K562 (cell line): ENCODE measurements around the gene CNBD2. TPM values are rescaled to one million over a fixed set of nuclear protein-coding genes. Genes with fewer than 3 reads are reported as not detected.

Experiments used
- ARNT ChIP-seq, 2 experiments: fragments of 450-650 bp; IDR thresholded peaks; 2 replicates each; pipeline ENCODE4 v1.6.1; 2016; ENCODE audit warnings: mild to moderate bottlenecking in 1 of 2
- ATF4 ChIP-seq: fragments of 450-650 bp; formaldehyde crosslinking; IDR thresholded peaks from 2 replicates; pipeline ENCODE4 v1.4.0; 2022; ENCODE audit warnings: mild to moderate bottlenecking, moderate library complexity
- CBX1 ChIP-seq: sonication (generic); IDR thresholded peaks from 2 replicates; pipeline ENCODE4 v1.6.1; 2016; ENCODE audit warnings: antibody characterized with exemption, low read depth, mild to moderate bottlenecking
- CBX5 ChIP-seq: IDR thresholded peaks from 2 replicates; pipeline ENCODE4 v1.6.1; 2014; ENCODE audit warnings: low read depth, borderline replicate concordance
- CREB3 ChIP-seq: fragments of 450-650 bp; conservative IDR thresholded peaks from 2 replicates; pipeline ENCODE4 v1.6.1; 2016; ENCODE audit warnings: missing genetic modification characterization, low read depth, mild to moderate bottlenecking, missing compliant biosample characterization, moderate library complexity
- FOXP4 ChIP-seq: sonication (generic); formaldehyde crosslinking; IDR thresholded peaks from 2 replicates; pipeline ENCODE4 v1.8.0; 2022; ENCODE audit warnings: mild to moderate bottlenecking, missing genetic modification reagents, borderline replicate concordance
- HDAC3 ChIP-seq: fragments of 450-650 bp; IDR thresholded peaks from 2 replicates; pipeline ENCODE4 v1.6.1; 2018; ENCODE audit warnings: borderline replicate concordance, mild to moderate bottlenecking, moderate library complexity; ENCODE audit not compliant: partially characterized antibody
- KAT2B ChIP-seq: IDR thresholded peaks from one replicate; pipeline ENCODE4 v1.6.1; 2012; ENCODE audit warnings: low read depth, mild to moderate bottlenecking, control low read depth, inconsistent platforms, low read length, moderate library complexity
- MEIS2 ChIP-seq: fragments of 450-650 bp; IDR thresholded peaks from 2 replicates; pipeline ENCODE4 v1.6.1; 2014; ENCODE audit warnings: mild to moderate bottlenecking; ENCODE audit not compliant: partially characterized antibody
- MLX ChIP-seq, 2 experiments: fragments of 450-650 bp in 1 of 2; sonication (generic) in 1 of 2; formaldehyde crosslinking; conservative IDR thresholded peaks; 2 replicates each; pipeline versions ENCODE4 v1.4.0 to v1.8.1; 2020 to 2022; ENCODE audit warnings: mild to moderate bottlenecking in 1 of 2, missing genetic modification reagents in 1 of 2
- NCOA6 ChIP-seq: fragments of 450-650 bp; IDR thresholded peaks from 2 replicates; pipeline ENCODE4 v1.6.1; 2017; ENCODE audit warnings: mild to moderate bottlenecking
- NR2F6 ChIP-seq: fragments of 450-650 bp; formaldehyde crosslinking; IDR thresholded peaks from 2 replicates; pipeline ENCODE4 v1.4.0; 2020; ENCODE audit warnings: mild to moderate bottlenecking
- PKNOX1 ChIP-seq: fragments of 450-650 bp; IDR thresholded peaks from 2 replicates; pipeline ENCODE4 v1.6.1; 2016
- PML ChIP-seq: IDR thresholded peaks from 2 replicates; pipeline ENCODE4 v1.6.1; 2012; ENCODE audit warnings: low read length, inconsistent platforms
- PURB ChIP-seq: sonication (generic); formaldehyde crosslinking; IDR thresholded peaks from 2 replicates; pipeline ENCODE4 v1.9.0; 2021; ENCODE audit warnings: low read depth, mild to moderate bottlenecking, missing genetic modification reagents
- SP2 ChIP-seq: IDR thresholded peaks from 2 replicates; pipeline ENCODE4 v1.6.1; 2011; ENCODE audit warnings: mild to moderate bottlenecking, low read depth, low read length, moderate library complexity; ENCODE audit not compliant: poor library complexity, severe bottlenecking; ENCODE audit errors: extremely low read depth
- U2AF1 ChIP-seq: fragments of 200-400 bp; formaldehyde crosslinking; optimal IDR thresholded peaks from 2 replicates; pipeline ENCODE3; 2017; ENCODE audit warnings: mild to moderate bottlenecking, low read depth, low read length, moderate library complexity
- XRCC5 ChIP-seq: fragments of 200-400 bp; formaldehyde crosslinking; IDR thresholded peaks from 2 replicates; pipeline ENCODE4 v1.6.1; 2017; ENCODE audit warnings: low read depth, mild to moderate bottlenecking, low read length
- ZFX ChIP-seq: sonication (generic); formaldehyde crosslinking; IDR thresholded peaks from 2 replicates; pipeline ENCODE4 v1.8.0; 2022; ENCODE audit warnings: mild to moderate bottlenecking, missing genetic modification reagents, moderate library complexity
- ZNF146 ChIP-seq: IDR thresholded peaks from one replicate; pipeline ENCODE4 v1.6.1; 2018; ENCODE audit warnings: missing compliant biosample characterization; ENCODE audit not compliant: unreplicated experiment
- ZNF586 ChIP-seq: fragments of 450-650 bp; formaldehyde crosslinking; conservative IDR thresholded peaks from 2 replicates; pipeline ENCODE4 v1.4.0; 2020; ENCODE audit warnings: mild to moderate bottlenecking, moderate library complexity
- ZNF76 ChIP-seq: fragments of 250-450 bp; sonication (Bioruptor Pico); IDR thresholded peaks from 2 replicates; pipeline ENCODE4 v1.4.0; 2020; ENCODE audit warnings: mild to moderate bottlenecking, moderate library complexity, borderline replicate concordance
- ZNF79 ChIP-seq: fragments of 250-450 bp; sonication (Bioruptor Pico); IDR thresholded peaks from 2 replicates; pipeline ENCODE4 v1.4.0; 2020; ENCODE audit warnings: low read depth, mild to moderate bottlenecking, moderate library complexity
- polyA plus RNA-seq, 8 experiments: library from polyadenylated mRNA; depleted of rRNA in 4 of 8; stranded (reverse) in 5 of 8; unstranded in 3 of 8; fragments of >200 nt; fragmentation: Nextera tagmentation in 2 of 8; fragmentation: Illumina TruSeq in 1 of 8; extraction: Ambion mirVana in 2 of 8; extraction: Trizol in 1 of 8; gene quantifications; 2 replicates each; pipeline versions ENCODE4 v1.2.1 to v1.2.3, GENCODE V29; 2011 to 2014; ENCODE audit warnings: inconsistent platforms in 1 of 8, missing spikeins in 1 of 8
- total RNA-seq, 7 experiments: library from RNA; depleted of rRNA in 6 of 7; stranded (reverse); fragments of >200 nt in 6 of 7; fragmentation: Illumina TruSeq in 2 of 7; extraction: Trizol in 2 of 7; gene quantifications; 2 replicates each; pipeline versions ENCODE4 v1.2.1 to v1.2.3, GENCODE V29; 2011 to 2021; ENCODE audit warnings: low replicate concordance in 1 of 7

Gene CNBD2
- total and polyA plus RNA-seq, 9 of the 15 experiments (the other 6 are each of a cell fraction or from before 2014, with no cell fraction given) = 3.2 to 17.5 (median 5.3) TPM

- TF ChIP-seq CREB3 (tag) (no peak), NCOA6 (no peak), PURB (CRISPR knock-in tag) (no peak), ATF4 (no peak), NR2F6 (CRISPR knock-in tag) (no peak), HDAC3 (peak; percentile 58), KAT2B (peak; percentile 98), ZNF79 (CRISPR knock-in tag) (no peak), ARNT (IDR thresholded peaks at IDR 0.05) (no peak; a peak in 1 of 4 replicates), MLX (CRISPR knock-in tag; conservative IDR thresholded peaks at IDR 0.05) (0 out of 4 replicates have a peak, but pooled peaks of 1 of the 2 experiments have one; percentile 35), CBX5 (peak; percentile 85; the same call in 1 of the 2 replicates), CBX1 (peak; percentile 94), SP2 (peak; percentile 19), PKNOX1 (peak; percentile 74), PML (peak; percentile 85), U2AF1 (peak; percentile 52), ZNF76 (CRISPR knock-in tag) (no peak), XRCC5 (peak; percentile 99), MEIS2 (peak; percentile 61), ZNF586 (CRISPR knock-in tag) (no peak), FOXP4 (CRISPR knock-in tag) (0 out of 2 replicates have a peak, but pooled peaks have one; percentile 54), ZFX (peak; percentile 88), ZNF146 (no peak)
Observed at GRCh38 chr20:35954200-35954906, 14.0 kb upstream of the CNBD2 start, which contains the start of gene SCAND1 (continued).
